ENCODE data around the gene MYO1D.

The MYO1D gene

DNA sequence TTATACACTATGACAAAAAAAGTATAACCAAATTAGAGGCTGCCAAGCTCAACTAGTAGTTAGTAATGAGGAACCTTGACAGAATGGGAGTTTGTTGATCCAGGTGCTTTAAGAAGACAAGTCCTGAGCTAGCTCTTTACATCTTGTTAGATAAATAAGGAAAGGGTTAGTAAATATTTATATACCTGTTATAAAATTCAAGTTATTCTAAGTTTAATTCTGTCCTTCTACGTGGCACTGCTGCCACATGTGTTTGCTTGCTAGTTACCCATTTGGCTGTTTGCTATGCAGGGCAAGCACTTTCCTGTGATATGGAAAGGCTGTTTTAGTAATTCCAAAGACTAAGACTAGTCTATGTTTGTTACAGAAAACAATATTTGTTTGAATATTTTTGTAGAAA is 180.5 kb downstream of the MYO1D start:
- H3K4me3 ChIP-seq (ENCODE audit: low read length) = no peak overlapping the region
- no peak for DNase-seq (ENCODE audit: low read depth)
- TF ChIP-seq, protein P1, sequence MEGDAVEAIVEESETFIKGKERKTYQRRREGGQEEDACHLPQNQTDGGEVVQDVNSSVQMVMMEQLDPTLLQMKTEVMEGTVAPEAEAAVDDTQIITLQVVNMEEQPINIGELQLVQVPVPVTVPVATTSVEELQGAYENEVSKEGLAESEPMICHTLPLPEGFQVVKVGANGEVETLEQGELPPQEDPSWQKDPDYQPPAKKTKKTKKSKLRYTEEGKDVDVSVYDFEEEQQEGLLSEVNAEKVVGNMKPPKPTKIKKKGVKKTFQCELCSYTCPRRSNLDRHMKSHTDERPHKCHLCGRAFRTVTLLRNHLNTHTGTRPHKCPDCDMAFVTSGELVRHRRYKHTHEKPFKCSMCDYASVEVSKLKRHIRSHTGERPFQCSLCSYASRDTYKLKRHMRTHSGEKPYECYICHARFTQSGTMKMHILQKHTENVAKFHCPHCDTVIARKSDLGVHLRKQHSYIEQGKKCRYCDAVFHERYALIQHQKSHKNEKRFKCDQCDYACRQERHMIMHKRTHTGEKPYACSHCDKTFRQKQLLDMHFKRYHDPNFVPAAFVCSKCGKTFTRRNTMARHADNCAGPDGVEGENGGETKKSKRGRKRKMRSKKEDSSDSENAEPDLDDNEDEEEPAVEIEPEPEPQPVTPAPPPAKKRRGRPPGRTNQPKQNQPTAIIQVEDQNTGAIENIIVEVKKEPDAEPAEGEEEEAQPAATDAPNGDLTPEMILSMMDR (IDR thresholded peaks at IDR 0.05; ENCODE audit: insufficient read depth, low read depth, low read length, missing control alignments) = no peak

DNA sequence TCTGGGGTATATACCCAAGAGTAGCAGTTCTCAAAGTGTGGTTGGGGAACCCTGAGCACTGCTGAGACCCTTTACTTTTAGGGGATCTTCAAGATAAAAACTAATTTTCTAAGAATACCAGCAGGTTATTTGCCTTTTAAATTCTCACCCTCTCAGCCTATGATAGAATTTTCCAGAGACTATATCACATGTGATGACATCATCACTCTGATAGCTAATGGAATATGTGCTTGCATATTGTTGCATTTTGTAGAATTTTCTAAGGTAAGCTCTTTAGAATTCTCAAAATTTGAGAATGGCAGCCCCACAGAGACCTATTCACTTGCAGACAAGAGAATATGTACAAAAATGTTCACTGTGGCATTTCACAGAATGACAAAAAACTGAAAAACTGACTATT is 181.1 kb downstream of the MYO1D start:
- H3K4me3 ChIP-seq (ENCODE audit: low read length) = no peak overlapping the region
- no peak for DNase-seq (ENCODE audit: low read depth)
- TF ChIP-seq, protein P1 (IDR thresholded peaks at IDR 0.05; ENCODE audit: insufficient read depth, low read depth, low read length, missing control alignments) = no peak

DNA sequence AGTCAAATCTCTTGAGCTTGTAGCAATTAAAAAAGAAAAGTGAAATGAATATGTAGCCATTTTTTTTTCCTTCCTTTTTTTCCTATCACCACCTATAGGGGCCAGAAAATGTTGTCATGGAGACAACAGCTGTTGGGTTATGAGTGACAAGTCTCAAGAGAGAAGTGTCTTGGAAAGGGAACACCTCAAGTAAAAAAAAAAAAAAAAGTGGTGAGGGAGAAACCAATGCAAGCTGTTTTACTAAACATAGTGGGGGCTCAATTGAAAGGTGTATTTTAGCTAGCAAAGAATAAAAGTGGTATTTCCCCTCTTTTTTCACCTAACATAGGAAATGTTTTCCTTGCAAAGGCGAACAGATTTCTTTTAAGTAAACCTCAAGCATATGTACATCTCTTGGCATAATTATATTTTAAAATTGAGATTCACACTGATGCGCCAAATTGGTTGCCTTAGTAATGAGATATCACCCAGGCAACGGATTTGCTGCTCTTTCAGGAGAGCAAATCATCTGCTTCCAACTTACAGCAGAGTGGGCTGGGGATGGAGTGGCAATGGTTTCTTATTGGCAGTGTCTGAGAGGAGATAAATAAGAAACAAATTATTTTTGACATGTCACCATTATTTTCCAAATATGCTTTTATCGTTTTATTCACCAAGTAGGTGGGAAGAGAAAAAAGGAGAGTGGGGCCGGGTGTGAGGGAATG is 183.6 kb downstream of the MYO1D start:
- TF ChIP-seq, protein P1 (IDR thresholded peaks at IDR 0.05; ENCODE audit: insufficient read depth, low read depth, low read length, missing control alignments) = no peak
- no peak for DNase-seq (ENCODE audit: low read depth)
- H3K4me3 ChIP-seq (ENCODE audit: low read length) = no peak overlapping the region

DNA sequence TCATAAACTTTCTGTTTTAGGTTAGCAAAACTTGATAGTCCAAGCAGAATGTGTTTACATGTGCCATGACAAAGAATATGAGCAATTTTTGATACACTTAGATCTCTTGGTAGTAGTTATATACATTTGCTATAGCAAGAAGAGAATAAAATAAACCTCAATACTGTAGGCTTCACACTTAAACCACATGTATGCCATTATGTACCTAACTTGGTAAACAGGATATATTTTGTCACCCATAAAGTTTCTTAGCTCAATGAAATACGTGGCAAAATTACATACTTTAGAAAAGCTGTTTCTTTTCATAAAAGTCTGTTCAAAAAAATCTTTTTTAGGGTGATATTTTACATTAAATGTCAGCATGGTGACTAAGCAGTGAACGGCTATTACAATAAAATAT is 184.7 kb downstream of the MYO1D start:
- no peak overlapping the region for H3K4me3 ChIP-seq (ENCODE audit: low read length)
- TF ChIP-seq, protein P1 (IDR thresholded peaks at IDR 0.05; ENCODE audit: insufficient read depth, low read depth, low read length, missing control alignments) = no peak
- DNase-seq (ENCODE audit: low read depth) = no peak

DNA sequence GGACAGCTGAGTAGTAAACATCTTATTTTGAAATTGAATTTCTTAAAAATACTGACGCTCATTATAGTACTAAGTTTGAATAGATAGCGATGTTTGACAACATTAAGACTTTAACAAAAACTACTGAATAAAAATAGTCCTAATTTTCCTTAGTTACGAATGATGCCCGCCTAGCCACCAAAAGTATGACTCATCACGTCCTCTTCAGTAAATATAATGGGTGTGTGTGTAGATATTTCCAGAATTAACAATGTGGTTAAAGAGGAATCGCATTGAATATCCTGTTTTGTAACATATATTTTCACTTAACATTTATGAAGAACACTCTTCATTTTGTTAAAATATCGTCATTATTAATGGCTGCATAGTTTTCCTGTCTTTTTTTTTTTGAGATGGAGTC is 187.6 kb downstream of the MYO1D start:
- no peak overlapping the region for H3K4me3 ChIP-seq (ENCODE audit: low read length)
- TF ChIP-seq, protein P1 (IDR thresholded peaks at IDR 0.05; ENCODE audit: insufficient read depth, low read depth, low read length, missing control alignments) = no peak
- no peak for DNase-seq (ENCODE audit: low read depth)

DNA sequence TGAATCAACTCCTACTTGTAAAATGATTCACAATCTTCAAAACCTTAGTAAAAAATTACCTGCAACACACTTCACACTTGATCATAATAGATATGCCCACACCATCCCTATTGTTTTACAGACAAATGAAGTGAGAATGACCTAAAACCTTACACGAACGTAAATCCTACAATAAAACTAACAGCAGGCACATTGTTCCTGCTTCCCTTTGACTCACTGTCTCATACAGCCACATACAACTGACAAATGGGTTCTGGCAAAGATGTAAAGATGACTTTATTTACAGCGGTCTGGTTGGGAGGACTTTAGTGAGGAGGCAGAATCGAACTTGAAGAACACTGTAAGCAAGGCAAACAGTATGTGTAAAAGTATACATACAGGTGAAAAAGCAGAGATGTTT is 188.7 kb downstream of the MYO1D start:
- TF ChIP-seq, protein P1 (IDR thresholded peaks at IDR 0.05; ENCODE audit: insufficient read depth, low read depth, low read length, missing control alignments) = no peak
- no peak for DNase-seq (ENCODE audit: low read depth)
- no peak overlapping the region for H3K4me3 ChIP-seq (ENCODE audit: low read length)

Measured in epithelial cell of esophagus (primary cell).